ENCODE results near the gene CLDN20. TPM values are rescaled to one million over a fixed set of nuclear protein-coding genes. Genes with fewer than 3 reads are reported as not detected.

CLDN20 gene
- total and polyA plus RNA-seq, 10 of the 15 experiments (the other 5 are each of a cell fraction or from before 2014, with no cell fraction given): 0.13 to 0.23 TPM; not detected in 8

- TF ChIP-seq IKZF1 (conservative IDR thresholded peaks at IDR 0.05) (no peak), NFYA (IDR thresholded peaks at IDR 0.05; ENCODE audit: borderline replicate concordance, low read depth, low read length) (no peak), BHLHE40 (IDR thresholded peaks at IDR 0.05; ENCODE audit: borderline replicate concordance in 1 of 2, low read depth in 2 of 2, low read length in 1 of 2) (peak; percentile 91 to 94), SIX5 (IDR thresholded peaks at IDR 0.05; ENCODE audit: low read depth, low read length, severe bottlenecking) (no peak), RAD51 (IDR thresholded peaks at IDR 0.05) (peak; percentile 96), GABPA (IDR thresholded peaks at IDR 0.05; ENCODE audit: low read depth) (0 out of 2 replicates have a peak, but pooled peaks have one; percentile 3), SREBF2 (IDR thresholded peaks at IDR 0.05; ENCODE audit: low read length) (no peak), MAX (IDR thresholded peaks at IDR 0.05; ENCODE audit: low read depth, low read length) (peak; percentile 77), STAT1 (conservative IDR thresholded peaks at IDR 0.05) (no peak), MEF2B (IDR thresholded peaks at IDR 0.05; ENCODE audit: partially characterized antibody, poor library complexity, severe bottlenecking) (peak; percentile 46), SMARCA5 (IDR thresholded peaks at IDR 0.05) (peak; percentile 98), GATAD2B (conservative IDR thresholded peaks at IDR 0.05; ENCODE audit: low read depth) (no peak; the same call in 1 of the 2 replicates), ZZZ3 (IDR thresholded peaks at IDR 0.05; ENCODE audit: control insufficient read depth, insufficient read length, low read depth) (no peak), MEF2A (IDR thresholded peaks at IDR 0.05; ENCODE audit: insufficient read depth, low read depth, low read length) (0 out of 2 replicates have a peak, but pooled peaks have one; percentile 11), CBX3 (IDR thresholded peaks at IDR 0.05; ENCODE audit: borderline replicate concordance, low read depth) (no peak), POLR2AphosphoS5 (IDR thresholded peaks at IDR 0.05; ENCODE audit: low read length) (peak; percentile 78; the same call in 1 of the 2 replicates), SMAD1 (IDR thresholded peaks at IDR 0.05; ENCODE audit: low read depth, partially characterized antibody) (peak; percentile 80), MYC (IDR thresholded peaks at IDR 0.05; ENCODE audit: insufficient read depth, insufficient read length, insufficient replicate concordance, low read length, severe bottlenecking) (no peak), CUX1 (IDR thresholded peaks at IDR 0.05; ENCODE audit: insufficient replicate concordance, low read depth, low read length) (no peak), ETV6 (conservative IDR thresholded peaks at IDR 0.05 in 1 of 2, IDR thresholded peaks at IDR 0.05 in 1 of 2; ENCODE audit: borderline replicate concordance in 1 of 2, low read depth in 1 of 2) (peak in 1 of 2 experiments; percentile 22; a peak in 1 of 4 replicates), CREM (IDR thresholded peaks at IDR 0.05; ENCODE audit: low read depth) (0 out of 2 replicates have a peak, but pooled peaks have one; percentile 6), RB1 (IDR thresholded peaks at IDR 0.05; ENCODE audit: borderline replicate concordance) (peak; percentile 14; the same call in 1 of the 2 replicates), ZNF24 (IDR thresholded peaks at IDR 0.05) (0 out of 2 replicates have a peak, but pooled peaks have one; percentile 5), YBX1 (IDR thresholded peaks at IDR 0.05) (no peak)
Measured at GRCh38 chr6:155314773-155315515, 51.1 kb downstream of the CLDN20 start (continued).

Data from GM12878 (cell line).